DMS79 treated with DMSO at 0.1 percent for 48 hours (cell line): ENCODE measurements around the gene PPP6R3.
"Not testable (repeated sequence)": the region's sequence is repeated elsewhere in the genome, so short reads cannot be mapped to it uniquely, and the experiment has no call there.

Source experiments
- DNase-seq: peaks from one replicate; lab custom pipeline; 2025; lab: John Stamatoyannopoulos, UW

The PPP6R3 gene

DNA sequence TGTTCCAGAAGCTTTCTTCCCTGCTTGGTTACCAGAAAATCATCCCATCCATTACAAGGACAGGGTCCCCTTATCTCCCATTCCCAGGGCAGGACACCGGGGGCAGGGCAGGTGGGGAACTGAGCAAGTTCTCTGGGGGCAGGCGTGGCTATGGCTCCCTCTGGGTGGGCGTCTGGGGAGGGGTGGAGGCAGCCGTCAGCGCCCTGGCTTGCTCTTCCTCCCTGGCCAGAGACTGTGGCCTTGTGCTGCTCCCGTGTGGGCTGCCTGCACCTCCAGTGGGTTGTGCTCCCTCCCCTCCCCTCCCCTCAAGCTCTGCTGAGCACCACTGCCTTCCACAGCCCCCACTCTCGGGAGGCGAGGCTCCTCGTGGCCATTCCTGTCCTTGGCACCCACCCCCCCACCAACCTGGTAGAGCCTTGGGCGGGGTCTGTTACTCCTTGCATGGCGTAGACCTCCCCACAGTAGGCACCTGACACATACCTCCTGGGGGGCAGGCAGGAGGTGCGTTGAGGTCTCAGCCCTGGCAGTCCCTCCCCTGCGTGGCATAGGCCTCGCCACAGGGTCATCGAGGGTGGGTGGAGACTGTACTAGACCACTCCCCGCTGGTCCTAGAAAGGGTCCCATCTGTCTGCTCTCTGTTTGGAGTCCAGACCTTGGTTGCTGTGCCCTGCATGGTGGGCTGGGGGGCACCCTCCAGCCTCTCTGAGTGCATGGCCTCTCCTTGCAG is 24.2 kb upstream of the PPP6R3 start:
- no peak for DNase-seq

DNA sequence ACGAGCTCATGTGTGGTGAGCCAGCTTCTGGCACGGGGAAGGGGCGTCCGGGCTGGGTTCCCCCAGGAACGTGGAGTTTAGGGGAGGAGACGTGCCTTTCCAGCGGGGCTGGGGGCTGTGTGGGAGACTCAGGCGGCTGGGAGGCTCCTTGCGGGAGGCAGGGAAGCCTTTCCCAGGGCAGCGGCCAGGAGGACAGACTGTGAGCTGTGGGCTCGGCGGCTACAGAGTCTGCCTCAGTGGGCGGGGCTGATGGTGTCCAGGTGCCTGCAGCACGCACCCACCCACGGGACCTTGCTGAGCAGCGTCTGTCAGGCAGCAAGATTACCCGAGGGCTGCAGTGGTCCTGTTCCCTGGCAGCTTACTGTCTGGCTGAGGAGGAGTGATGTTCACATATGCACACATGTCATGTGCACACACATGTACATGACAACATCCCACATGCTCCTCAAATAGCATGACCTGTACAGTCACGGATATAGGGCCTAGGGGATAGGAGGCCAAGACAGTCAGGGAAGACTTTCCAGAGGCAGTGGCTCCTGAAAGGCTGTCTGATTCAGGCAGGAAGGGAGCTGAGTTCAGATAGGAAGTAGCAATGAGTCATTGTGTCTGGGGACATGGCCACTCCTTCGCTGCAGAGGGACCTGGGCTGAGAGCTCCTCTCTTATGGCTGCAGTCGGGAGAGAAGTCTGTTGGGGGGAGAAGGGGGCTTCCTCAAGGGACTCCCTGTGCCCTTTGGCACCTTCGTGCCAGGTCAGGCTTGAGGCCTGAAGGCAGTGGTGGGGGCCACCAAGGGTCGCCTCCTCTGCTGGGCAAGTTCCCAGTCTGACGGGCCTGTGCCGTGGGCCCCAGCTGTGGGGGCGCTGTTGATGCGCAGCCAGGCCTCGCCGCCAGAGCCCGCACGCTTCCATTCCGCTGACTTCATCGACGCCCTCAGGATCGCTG is 23.3 kb upstream of the PPP6R3 start:
- no peak for DNase-seq

DNA sequence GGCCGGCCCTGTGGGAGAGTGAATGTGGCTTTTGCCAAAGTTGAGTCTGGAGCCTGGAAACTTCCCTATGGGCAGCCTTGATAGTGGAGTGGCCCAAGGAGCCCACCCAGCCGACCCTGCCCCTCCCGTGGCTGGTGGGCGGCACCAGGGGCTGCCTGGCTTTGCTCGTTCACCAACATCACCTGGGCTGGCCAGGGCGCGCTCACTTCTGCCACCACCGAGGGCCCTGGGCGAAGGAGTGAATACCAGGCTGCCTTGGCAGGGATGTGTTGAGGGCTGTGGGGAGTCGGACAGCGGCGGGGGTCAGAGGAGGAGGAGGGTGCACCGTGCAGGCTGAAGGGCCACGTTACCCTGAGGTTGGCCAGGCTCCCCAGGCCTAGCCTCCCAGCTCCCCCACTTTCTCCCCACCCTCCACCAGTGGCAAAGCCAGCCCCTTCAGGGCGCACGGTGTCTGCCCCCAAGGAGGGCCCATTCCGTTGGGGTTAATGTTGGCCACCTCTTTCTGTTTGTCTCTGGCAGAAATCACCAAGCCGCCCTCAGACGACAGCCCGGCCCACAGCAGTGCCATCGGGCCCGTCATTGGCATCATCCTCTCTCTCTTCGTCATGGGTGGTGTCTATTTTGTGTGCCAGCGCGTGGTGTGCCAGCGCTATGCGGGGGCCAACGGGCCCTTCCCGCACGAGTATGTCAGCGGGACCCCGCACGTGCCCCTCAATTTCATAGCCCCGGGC is 22.5 kb upstream of the PPP6R3 start:
- DNase-seq: no peak

DNA sequence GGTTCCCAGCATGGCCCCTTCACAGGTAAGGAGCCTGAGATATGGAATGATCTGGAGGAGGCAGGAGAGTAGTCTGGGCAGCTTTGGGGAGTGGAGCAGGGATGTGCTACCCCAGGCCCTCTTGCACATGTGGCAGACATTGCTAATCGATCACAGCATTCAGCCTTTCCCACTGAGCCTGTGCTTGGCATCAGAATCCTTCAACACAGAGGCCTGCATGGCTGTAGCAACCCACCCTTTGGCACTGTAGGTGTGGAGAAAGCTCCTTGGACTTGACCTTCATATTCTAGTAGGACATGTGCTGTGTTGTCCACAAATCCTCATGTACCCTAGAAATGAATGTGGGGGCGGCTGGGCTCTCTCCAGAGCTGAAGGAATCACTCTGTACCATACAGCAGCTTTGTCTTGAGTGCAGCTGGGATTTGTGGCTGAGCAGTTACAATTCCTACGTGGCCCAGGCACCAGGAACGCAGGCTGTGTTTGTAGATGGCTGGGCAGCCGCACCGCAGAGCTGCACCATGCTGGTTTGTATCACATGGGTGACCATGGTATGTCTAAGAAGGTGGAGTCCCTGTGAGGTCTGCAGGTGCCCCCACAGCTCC is 21.8 kb upstream of the PPP6R3 start:
- DNase-seq: no peak

DNA sequence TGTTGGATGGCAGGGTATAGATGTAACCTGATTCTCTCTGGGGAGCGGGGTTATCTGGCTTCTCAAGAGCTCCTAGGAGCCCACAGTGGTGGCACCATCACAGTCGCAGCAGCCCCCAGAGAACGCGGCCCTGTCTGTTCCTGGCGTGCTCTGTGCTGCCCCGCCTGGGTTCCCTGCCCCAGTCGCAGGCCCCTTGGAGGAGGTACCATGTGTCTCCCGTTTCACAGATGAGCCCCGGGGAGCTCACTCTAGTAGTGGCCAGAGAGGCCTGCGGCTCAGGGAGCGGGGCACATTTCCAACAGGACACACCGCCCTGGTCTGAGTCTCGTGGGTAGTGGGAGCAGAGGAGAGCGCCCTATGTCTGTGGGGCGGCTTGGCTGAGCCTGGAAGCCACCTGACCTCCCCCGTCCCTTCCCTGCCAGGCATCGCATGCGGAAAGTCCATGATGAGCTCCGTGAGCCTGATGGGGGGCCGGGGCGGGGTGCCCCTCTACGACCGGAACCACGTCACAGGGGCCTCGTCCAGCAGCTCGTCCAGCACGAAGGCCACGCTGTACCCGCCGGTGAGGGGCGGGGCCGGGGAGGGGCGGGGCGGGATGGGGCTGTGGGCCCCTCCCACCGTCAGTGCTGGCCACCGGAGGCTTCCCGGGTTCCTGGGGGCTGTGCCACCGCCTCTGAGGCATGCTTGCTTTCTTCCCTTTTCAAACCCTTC is 21.0 kb upstream of the PPP6R3 start:
- no peak for DNase-seq

DNA sequence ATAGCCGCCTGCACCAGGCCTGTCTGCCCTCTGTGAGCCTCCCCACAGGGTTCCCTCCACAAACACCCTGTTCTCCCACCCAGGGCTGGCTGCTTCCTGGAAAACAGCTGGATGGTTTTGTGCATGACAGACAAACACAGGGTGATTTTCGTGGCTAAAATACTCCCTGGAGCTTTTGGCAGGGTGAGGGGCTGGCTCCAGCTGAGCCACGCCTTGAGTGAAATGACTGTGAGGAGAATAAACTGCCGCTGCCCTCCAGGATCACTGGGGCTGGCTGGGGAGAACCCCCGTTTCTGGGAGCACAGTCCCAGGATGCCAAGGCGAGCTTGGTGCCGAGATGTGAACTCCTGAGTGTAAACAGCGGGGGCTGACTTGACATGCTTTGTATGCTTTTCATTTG is 20.3 kb upstream of the PPP6R3 start:
- no peak for DNase-seq

DNA sequence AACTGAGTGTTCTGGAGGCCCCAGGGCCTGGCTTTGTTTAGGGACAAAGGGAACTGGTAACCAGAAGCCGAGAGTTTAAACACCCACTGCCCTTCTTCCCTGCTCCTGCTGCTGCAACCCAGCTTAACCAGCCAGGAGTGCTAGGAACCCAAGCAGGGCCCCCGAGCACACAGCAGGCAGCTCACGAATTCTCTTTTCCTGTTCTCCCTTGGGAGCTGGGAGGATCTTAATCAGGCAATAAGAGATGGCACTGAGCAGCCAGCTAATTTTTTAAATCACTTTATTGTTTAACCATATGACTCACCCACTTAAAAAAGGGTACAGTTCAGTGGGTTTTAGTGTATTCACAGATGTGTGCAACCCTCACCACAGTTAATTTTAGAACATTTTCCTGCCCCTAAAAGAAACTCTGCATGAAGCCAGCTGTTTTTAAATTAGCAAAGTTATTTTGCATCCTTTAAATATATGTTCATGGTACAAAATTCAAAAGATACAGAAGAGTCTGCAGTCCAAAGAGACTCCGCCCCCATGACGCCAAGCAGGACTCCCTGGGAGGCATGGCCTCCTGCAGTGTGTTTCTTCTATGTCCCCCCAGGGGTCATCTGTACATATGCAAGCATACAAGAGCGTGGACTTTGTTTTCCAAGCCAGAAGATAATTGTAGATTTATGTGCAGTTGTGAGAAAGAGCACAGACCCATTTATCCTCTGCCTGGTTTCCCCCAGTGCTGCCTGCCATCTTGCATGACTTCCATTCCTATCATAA is 18.9 kb upstream of the PPP6R3 start:
- DNase-seq: peak; percentile 16

DNA sequence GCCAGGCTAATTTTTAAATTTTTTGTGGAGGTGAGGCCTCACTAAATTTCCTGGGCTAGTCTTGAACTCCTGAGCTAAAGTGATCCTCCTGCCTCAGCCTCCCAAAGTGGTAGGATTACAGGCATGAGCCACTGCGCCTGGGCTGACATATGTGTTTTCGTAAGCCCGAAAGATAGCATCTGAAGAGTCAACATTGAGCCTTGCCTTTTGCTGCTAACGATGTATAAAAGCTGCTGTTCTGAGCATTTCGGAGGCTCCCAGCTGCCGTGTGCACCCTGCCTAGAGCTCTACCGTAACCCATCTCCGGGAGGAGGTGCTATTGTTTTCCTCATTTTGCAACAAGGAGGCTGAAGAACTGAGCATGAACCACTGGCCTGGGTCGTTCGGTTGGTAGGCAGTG is 18.1 kb upstream of the PPP6R3 start:
- no peak for DNase-seq

DNA sequence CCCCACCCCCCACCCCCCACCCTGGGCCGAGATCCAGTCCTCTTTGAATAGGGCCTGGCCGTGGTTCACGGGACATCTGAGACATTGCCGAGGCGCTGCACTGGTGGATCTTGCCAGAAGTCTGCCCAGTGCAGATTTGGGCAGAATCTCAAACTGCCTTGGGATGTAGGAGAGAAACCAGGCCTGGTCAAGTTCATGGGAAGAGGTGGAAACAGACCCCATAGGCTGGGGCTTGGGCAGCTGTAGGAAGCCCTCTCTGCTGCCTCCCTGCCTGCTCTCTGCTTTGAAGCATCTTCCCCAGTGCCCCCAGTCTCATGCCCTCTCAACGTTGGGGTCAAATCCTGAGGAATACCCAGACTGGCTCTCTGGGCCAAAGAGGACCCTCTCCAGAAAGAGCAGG is 16.0 kb upstream of the PPP6R3 start:
- no peak for DNase-seq

DNA sequence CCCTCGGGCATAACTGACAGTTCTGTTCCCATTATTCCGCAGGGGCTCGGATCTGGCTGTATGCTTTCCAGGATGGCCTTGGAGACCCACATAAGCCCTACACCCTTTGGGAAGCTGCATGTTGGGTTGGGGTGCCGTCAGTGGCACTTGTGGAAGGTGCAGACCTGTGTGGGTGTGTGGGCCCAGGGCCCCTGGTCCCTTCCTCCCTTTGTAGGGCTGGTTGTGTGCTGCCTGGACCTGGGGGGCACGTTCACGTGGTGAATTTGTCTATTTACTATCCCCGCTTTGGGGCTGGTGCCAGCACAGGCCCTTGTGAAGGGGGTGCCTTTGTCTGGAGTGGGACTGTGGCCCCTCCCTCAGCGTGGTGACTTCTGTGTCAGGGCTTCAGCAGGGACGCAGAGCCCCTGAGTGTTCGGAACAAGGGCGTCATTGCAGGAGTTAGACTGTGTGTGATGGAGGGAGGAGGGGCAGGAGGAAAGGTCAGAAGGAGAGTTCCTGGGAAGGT is 15.0 kb upstream of the PPP6R3 start:
- DNase-seq: no peak

DNA sequence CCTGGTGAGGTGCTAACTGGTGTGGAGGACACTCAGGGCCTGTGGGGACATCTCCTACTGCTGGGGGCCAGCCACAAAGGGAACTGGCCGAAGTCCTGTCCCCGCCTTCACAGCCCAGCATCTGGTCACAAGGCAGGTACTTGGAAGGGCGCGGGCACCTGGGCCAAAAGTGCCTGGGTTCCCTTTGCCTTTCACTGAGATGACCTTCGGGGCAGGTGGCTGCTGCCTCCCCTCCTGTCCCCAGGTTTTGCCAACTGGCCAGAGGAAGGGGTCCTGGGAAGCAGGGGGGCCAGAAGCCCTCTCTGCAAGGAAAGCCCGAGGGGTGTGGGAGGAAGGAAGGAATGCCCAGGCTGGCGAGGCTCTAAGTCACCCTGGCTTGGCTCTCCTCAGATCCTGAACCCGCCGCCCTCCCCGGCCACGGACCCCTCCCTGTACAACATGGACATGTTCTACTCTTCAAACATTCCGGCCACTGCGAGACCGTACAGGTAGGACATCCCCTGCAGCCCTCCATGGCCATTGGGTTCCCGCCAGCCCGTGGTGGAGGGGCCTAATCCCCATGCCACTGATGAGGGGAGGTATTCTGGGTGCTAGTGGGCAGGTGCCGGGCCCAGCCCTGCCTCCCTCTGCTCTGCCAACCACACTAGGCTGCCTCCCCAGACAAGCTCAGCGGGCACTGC is 14.4 kb upstream of the PPP6R3 start:
- DNase-seq: no peak

DNA sequence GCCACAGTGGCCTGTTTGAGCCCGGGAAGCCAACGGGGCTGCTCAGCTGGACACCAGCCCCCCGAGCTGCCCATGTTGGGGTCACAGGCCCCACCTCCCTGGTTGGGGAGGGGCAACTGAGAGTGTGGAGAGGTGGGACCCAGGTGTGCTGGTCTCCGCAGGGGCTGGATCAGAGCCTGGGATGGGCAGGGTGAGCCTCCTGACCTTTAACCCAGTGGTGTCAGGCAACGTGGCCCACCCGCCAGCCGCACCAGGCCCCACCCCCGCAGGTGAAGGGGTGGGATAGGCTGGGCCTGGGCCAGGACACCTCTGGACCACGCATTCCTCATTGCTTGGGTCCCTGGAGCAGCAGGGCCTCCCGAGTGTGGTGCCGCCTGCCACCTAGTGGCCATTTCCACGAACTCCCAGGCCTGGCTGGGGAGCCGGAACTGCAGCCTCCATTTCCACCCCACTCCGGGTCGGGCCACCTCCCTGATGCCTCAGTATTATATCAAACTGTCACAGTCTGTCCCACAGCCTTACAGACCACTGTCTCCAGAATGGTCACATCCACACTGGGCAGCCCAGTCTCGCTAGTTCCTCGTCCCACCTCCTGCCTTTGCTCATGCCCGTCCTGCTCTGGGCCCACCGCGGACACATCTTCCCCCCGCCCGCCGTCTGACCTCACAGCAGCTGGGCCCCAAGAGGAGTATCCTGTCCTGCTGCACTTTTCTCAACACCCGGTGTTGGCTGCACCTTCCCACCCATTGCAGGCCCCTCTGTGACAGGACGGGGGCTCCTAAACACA is 13.3 kb upstream of the PPP6R3 start:
- DNase-seq: peak; percentile 23

DNA sequence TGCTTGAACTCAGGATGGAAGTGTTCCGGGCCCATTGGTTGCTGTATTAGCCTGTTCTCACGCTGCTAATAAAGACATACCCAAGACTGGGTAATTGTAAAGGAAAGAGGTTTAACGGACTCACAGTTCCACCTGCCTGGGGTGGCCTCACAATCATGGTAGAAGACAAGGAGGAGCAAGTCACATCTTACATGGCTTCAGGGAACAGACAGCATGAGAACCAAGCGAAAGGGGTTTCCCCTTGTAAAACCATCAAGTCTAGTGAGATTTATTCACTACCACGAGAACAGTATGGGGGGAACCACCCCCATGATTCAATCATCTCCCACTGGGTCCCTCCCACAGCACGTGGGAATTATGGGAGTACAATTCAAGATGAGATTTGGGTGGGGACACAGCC is 12.6 kb upstream of the PPP6R3 start:
- DNase-seq: not testable (repeated sequence)

DNA sequence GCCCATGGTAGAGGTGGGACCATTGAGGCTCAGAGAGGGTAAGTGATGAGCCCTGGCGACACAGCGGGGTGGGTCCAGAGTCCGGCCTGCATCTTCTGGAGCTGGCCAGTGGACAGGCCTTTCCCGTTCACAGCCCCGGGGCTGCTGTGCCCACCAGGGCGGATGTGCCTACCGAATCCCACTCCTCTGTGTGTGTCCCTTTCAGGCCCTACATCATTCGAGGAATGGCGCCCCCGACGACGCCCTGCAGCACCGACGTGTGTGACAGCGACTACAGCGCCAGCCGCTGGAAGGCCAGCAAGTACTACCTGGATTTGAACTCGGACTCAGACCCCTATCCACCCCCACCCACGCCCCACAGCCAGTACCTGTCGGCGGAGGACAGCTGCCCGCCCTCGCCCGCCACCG is 11.9 kb upstream of the PPP6R3 start:
- no peak for DNase-seq

DNA sequence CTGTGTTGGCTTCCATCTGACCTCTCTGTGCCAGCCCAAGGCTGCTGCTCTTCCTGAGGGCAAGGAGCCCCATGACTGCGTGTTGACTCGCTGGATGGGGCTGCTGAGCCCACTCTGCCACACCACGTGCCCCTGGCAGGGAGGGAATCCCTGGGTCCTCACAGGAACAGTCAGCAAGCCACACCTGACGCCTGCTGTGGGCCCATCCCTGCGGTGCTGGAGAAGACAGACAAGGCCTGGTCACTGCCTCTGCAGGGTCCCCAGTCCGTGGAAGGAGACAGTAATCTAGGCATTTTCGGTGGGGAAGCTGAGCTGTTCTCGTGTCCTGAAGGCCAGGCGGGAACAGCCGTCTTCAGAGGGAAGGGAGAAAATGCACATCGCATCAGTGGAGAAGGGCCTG is 10.6 kb upstream of the PPP6R3 start:
- no peak for DNase-seq

DNA sequence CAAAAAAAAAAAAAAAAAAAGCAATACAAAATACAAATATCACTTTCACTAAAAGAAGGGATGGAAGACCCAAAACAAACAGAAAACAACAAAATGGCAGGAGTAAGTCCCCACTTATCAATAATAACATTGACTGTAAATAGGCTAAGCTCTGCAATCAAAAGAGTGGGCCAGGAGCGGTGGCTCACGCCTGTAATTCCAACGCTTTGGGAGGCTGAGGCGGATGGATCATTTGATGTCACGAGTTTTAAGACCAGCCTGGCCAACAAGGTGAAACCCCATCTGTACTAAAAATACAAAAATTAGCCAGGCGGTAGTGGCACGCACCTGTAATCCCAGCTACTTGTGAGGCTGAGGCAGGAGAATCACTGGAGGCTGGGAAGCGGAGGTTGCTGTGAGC is 9.8 kb upstream of the PPP6R3 start:
- DNase-seq: no peak

DNA sequence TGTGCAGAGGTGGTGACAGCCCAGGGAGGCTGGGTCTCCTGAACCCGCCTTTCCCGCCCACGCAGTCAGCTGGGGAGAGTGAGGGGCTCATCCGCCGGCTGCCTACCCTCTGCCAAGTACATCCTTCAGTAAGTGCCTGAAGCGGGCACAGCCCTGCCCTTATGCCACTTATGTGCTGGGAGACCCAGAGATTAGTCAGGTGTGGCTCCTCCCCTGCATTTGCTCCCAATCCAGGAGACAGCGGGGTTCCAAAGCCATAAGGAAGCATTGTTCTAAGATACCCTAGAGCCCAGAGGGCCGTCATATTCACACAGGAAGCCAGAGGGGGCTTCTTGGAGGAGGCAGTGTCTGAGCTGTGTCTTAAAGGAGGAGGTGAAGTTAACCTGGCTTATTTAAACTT is 5.8 kb upstream of the PPP6R3 start:
- DNase-seq: peak; percentile 78

DNA sequence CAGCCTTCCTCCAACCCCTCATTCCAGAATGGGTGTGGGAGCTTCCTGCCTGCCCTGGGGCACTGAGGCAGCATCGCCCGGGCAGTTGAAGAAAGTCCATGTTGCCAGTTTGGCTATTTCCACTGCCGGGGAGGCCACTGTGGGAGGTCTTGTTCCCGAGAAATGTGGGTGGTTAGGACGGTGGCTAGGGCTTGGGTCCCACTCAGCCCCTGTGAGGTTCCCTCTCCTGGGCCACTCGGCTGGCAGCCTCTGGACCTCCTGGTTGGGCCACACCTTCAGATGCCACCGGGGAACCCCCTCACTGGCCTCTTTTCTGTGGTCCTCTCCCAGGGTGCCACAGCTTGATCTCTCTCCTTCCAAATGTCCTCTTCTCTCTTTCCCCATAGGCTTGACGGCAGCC is 5.1 kb upstream of the PPP6R3 start:
- no peak for DNase-seq

DNA sequence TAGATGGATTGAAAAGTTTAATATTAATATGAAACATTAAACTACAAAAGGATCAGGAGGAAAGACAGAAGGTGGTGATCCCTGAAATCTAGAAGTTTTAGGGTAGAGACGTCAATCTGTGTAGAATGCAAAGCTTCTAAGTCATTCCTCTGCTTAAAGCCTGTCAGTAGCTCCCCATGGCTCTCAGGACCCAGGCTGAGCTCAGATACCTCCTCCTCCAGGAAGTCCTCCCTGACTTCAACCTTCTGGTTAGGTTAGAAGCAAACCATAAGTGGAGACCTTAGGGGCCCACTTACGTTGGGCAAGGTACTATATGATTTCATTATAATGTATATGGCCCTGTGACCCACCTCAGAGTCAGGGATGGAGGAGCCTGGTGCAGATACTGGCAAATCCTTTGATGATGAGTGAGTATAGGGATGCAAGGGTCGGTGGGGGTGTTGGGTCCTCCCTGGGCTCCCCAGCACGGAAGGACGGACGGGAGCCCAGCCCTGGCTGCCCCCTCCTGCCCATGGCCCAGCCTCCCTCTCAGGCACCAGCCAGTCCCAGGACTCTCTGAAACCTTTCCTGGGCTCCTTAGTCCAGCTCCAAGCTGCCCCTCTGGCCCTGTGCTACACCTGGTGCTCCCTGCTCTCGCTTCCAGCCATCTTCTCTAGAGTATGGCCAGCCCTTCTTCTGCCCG is 3.2 kb upstream of the PPP6R3 start:
- no peak for DNase-seq
